H9 (cell line): Measurements from ENCODE around the gene HIGD2A. TPM values are rescaled to one million over a fixed set of nuclear protein-coding genes. Genes with fewer than 3 reads are reported as not detected.

Experiments
- DNase-seq: peaks from one replicate; pipeline ENCODE4 v3.0.0-alpha.2; 2017
- H2AFZ ChIP-seq: one replicate; pipeline ENCODE4 v1.6.1; 2013; ENCODE audit warnings: mild to moderate bottlenecking, low read length, control low read depth, moderate library complexity
- H2AK5ac ChIP-seq: 2 replicates; pipeline ENCODE4 v1.6.1; 2013; ENCODE audit warnings: low read length, control low read depth, mixed read lengths; ENCODE audit not compliant: insufficient read length
- H2BK120ac ChIP-seq: one replicate; pipeline ENCODE4 v1.6.1; 2013; ENCODE audit warnings: low read depth, mild to moderate bottlenecking, low read length, control low read depth, inconsistent platforms; ENCODE audit not compliant: poor library complexity, severe bottlenecking
- H2BK12ac ChIP-seq: 2 replicates; pipeline ENCODE4 v1.6.1; 2013; ENCODE audit warnings: low read length, control low read depth, mixed read lengths, low read depth; ENCODE audit not compliant: insufficient read length
- H2BK15ac ChIP-seq: 2 replicates; pipeline ENCODE4 v1.6.1; 2013; ENCODE audit warnings: low read depth, low read length, control low read depth
- H2BK20ac ChIP-seq: one replicate; pipeline ENCODE4 v1.6.1; 2013; ENCODE audit warnings: low read depth, mild to moderate bottlenecking, low read length, control low read depth, inconsistent platforms; ENCODE audit not compliant: poor library complexity, severe bottlenecking
- H2BK5ac ChIP-seq: 2 replicates; pipeline ENCODE4 v1.6.1; 2013; ENCODE audit warnings: low read length, control low read depth, mixed read lengths; ENCODE audit not compliant: insufficient read length
- H3K14ac ChIP-seq: 2 replicates; pipeline ENCODE4 v1.6.1; 2013; ENCODE audit warnings: low read length, control low read depth; ENCODE audit not compliant: insufficient read depth
- H3K18ac ChIP-seq: 2 replicates; pipeline ENCODE4 v1.6.1; 2013; ENCODE audit warnings: low read depth, mild to moderate bottlenecking, mixed read lengths, low read length, control low read depth; ENCODE audit not compliant: insufficient read length
- H3K23ac ChIP-seq: 2 replicates; pipeline ENCODE4 v1.6.1; 2013; ENCODE audit warnings: low read length, control low read depth, mixed read lengths, low read depth; ENCODE audit not compliant: insufficient read length
- H3K23me2 ChIP-seq: 2 replicates; pipeline ENCODE4 v1.6.1; 2013; ENCODE audit warnings: low read depth, mild to moderate bottlenecking, mixed read lengths, low read length, control low read depth; ENCODE audit not compliant: insufficient read length, poor library complexity, severe bottlenecking
- H3K27ac ChIP-seq: 2 replicates; pipeline ENCODE4 v1.5.1; 2013; ENCODE audit warnings: low read length, control low read depth, mixed read lengths, low read depth; ENCODE audit not compliant: insufficient read length
- H3K27me3 ChIP-seq: 2 replicates; pipeline ENCODE4 v1.6.1; 2013; ENCODE audit warnings: low read length, control low read depth, inconsistent platforms; ENCODE audit not compliant: insufficient read depth
- H3K4ac ChIP-seq: 2 replicates; pipeline ENCODE4 v1.6.1; 2013; ENCODE audit warnings: low read depth, mild to moderate bottlenecking, control low read depth, inconsistent platforms, low read length, moderate library complexity
- H3K4me1 ChIP-seq: 2 replicates; pipeline ENCODE4 v1.6.1; 2013; ENCODE audit warnings: low read length, control low read depth, inconsistent platforms; ENCODE audit not compliant: insufficient read depth
- H3K4me2 ChIP-seq: 2 replicates; pipeline ENCODE4 v1.6.1; 2013; ENCODE audit warnings: low read length, control low read depth, mixed read lengths; ENCODE audit not compliant: insufficient read length, insufficient read depth
- H3K56ac ChIP-seq: 2 replicates; pipeline ENCODE4 v1.6.1; 2013; ENCODE audit warnings: low read depth, mild to moderate bottlenecking, mixed read lengths, low read length, control low read depth; ENCODE audit not compliant: insufficient read length
- H3K79me1 ChIP-seq: 2 replicates; pipeline ENCODE4 v1.6.1; 2013; ENCODE audit warnings: low read depth, mild to moderate bottlenecking, moderate library complexity, low read length, control low read depth, inconsistent platforms; ENCODE audit not compliant: insufficient read depth, poor library complexity, severe bottlenecking
- H3K79me2 ChIP-seq: 2 replicates; pipeline ENCODE4 v1.6.1; 2013; ENCODE audit warnings: low read length, control low read depth, inconsistent platforms; ENCODE audit not compliant: insufficient read depth
- H3K9ac ChIP-seq: 2 replicates; pipeline ENCODE4 v1.6.1; 2013; ENCODE audit warnings: low read length, control low read depth, mixed read lengths; ENCODE audit not compliant: insufficient read length; ENCODE audit errors: extremely low read depth
- H3K9me3 ChIP-seq: one replicate; pipeline ENCODE4 v1.6.1; 2013; ENCODE audit warnings: low read depth, low read length, inconsistent platforms; ENCODE audit not compliant: control insufficient read depth
- H3T11ph ChIP-seq: one replicate; pipeline ENCODE4 v1.6.1; 2013; ENCODE audit warnings: mild to moderate bottlenecking, low read length, control low read depth, inconsistent platforms
- H4K20me1 ChIP-seq: one replicate; pipeline ENCODE4 v1.6.1; 2013; ENCODE audit not compliant: control insufficient read depth, insufficient read length, insufficient read depth
- H4K5ac ChIP-seq: 2 replicates; pipeline ENCODE4 v1.6.1; 2013; ENCODE audit warnings: low read depth, mild to moderate bottlenecking, mixed read lengths, low read length, control low read depth; ENCODE audit not compliant: insufficient read length
- H4K8ac ChIP-seq: replicated peaks from 2 replicates; pipeline ENCODE4 v1.6.1; 2013; ENCODE audit warnings: low read length, control low read depth, mixed read lengths, low read depth; ENCODE audit not compliant: insufficient read length
- H4K91ac ChIP-seq: 2 replicates; pipeline ENCODE4 v1.6.1; 2013; ENCODE audit warnings: low read depth, mild to moderate bottlenecking, moderate library complexity, mixed read lengths, low read length, control low read depth; ENCODE audit not compliant: insufficient read length
- H3K27ac Mint-ChIP-seq, 3 experiments: 2 replicates in 2 of 3; 3 replicates in 1 of 3; pipeline ENCODE4 v1.8.0; 2020 to 2021; ENCODE audit warnings: mixed read lengths in 3 of 3, mild to moderate bottlenecking in 1 of 3, moderate library complexity in 1 of 3
- H3K27me3 Mint-ChIP-seq: 2 replicates; pipeline ENCODE4 v1.8.0; 2021; ENCODE audit warnings: low read depth, mild to moderate bottlenecking, moderate library complexity, mixed read lengths
- H3K36me3 Mint-ChIP-seq, 3 experiments: 2 replicates in 2 of 3; 3 replicates in 1 of 3; pipeline ENCODE4 v1.8.0; 2020 to 2021; ENCODE audit warnings: low read depth in 3 of 3, mixed read lengths in 3 of 3; ENCODE audit not compliant: insufficient read depth in 1 of 3
- H3K4me1 Mint-ChIP-seq, 2 experiments: 2 replicates each; pipeline ENCODE4 v1.8.0; 2020; ENCODE audit warnings: mixed read lengths in 2 of 2
- H3K4me3 Mint-ChIP-seq, 2 experiments: 2 replicates in 1 of 2; 3 replicates in 1 of 2; pipeline ENCODE4 v1.8.0; 2020 to 2021; ENCODE audit warnings: mild to moderate bottlenecking in 2 of 2, mixed read lengths in 2 of 2, moderate library complexity in 1 of 2
- H3K9me3 Mint-ChIP-seq, 2 experiments: 2 replicates in 1 of 2; 3 replicates in 1 of 2; pipeline ENCODE4 v1.8.0; 2020; ENCODE audit warnings: mild to moderate bottlenecking in 2 of 2, mixed read lengths in 2 of 2, moderate library complexity in 1 of 2
- whole genome bisulfite sequencing: extraction: QIAGEN DNeasy Blood & Tissue Kit; methylation state at CpG from one replicate; pipeline ENCODE4 v1.1.7; 2013; ENCODE audit warnings: missing lambda C conversion rate, low lambda C conversion rate, mixed read lengths; ENCODE audit not compliant: insufficient read length; ENCODE audit errors: extremely low coverage; 5-methylcytosine and 5-hydroxymethylcytosine counted together
- total RNA-seq: library from RNA; stranded (reverse); gene quantifications from 2 replicates; pipeline ENCODE4 v1.2.1, GENCODE V29; 2021
- TF ChIP-seq, protein P1 (sequence below): fragments of 200-600 bp; sonication (generic); conservative IDR thresholded peaks from 3 replicates; pipeline ENCODE4 v1.8.0; 2021; ENCODE audit warnings: antibody characterized with exemption, mild to moderate bottlenecking

Gene HIGD2A
- total RNA-seq, 1 experiment from 2014 or later = 92.3 TPM

GRCh38 chr5:176352116-176352878, 36.3 kb upstream of the HIGD2A start:
- H3K79me2 ChIP-seq = no peaks in the 10 kb centered on the region
- peaks cover 3% of the 10 kb centered on the region for H3K79me1 ChIP-seq
- no peak overlapping the region for H3T11ph ChIP-seq
- no peak overlapping the region for H4K5ac ChIP-seq
- H4K91ac ChIP-seq = no peak overlapping the region
- TF ChIP-seq, protein P1, sequence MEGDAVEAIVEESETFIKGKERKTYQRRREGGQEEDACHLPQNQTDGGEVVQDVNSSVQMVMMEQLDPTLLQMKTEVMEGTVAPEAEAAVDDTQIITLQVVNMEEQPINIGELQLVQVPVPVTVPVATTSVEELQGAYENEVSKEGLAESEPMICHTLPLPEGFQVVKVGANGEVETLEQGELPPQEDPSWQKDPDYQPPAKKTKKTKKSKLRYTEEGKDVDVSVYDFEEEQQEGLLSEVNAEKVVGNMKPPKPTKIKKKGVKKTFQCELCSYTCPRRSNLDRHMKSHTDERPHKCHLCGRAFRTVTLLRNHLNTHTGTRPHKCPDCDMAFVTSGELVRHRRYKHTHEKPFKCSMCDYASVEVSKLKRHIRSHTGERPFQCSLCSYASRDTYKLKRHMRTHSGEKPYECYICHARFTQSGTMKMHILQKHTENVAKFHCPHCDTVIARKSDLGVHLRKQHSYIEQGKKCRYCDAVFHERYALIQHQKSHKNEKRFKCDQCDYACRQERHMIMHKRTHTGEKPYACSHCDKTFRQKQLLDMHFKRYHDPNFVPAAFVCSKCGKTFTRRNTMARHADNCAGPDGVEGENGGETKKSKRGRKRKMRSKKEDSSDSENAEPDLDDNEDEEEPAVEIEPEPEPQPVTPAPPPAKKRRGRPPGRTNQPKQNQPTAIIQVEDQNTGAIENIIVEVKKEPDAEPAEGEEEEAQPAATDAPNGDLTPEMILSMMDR = no peak
- no peaks in the 10 kb centered on the region for H4K20me1 ChIP-seq
- no peaks in the 10 kb centered on the region for H3K4me1 ChIP-seq
- H3K27me3 ChIP-seq = no peaks in the 10 kb centered on the region
- DNase-seq = no peak
- H2BK5ac ChIP-seq = no peak overlapping the region
- no peak overlapping the region for H3K4ac ChIP-seq
- H3K56ac ChIP-seq = no peak overlapping the region
- no peak overlapping the region for H2BK15ac ChIP-seq
- no peaks in the 10 kb centered on the region for H3K23me2 ChIP-seq
- no peak overlapping the region for H3K14ac ChIP-seq
- H3K27ac Mint-ChIP-seq = no peak overlapping the region
- no CpG with 5 or more reads among the region's 5 CpGs for WGBS
- no peak overlapping the region for H3K4me3 Mint-ChIP-seq
- no peaks in the 10 kb centered on the region for H3K27me3 Mint-ChIP-seq
- H3K27ac ChIP-seq = no peak overlapping the region
- no peak overlapping the region for H4K8ac ChIP-seq
- no peak overlapping the region for H3K9ac ChIP-seq
- H2AFZ ChIP-seq = no peak overlapping the region
- H3K36me3 Mint-ChIP-seq = peaks cover 42 to 99% (median 85%) of the 10 kb centered on the region in 3 experiments
- no peak overlapping the region for H2BK120ac ChIP-seq
- H2AK5ac ChIP-seq = no peak overlapping the region
- H3K4me1 Mint-ChIP-seq = peaks cover 0 to 4% of the 10 kb centered on the region in 2 experiments; a peak in 2 of 4 replicates
- no peak overlapping the region for H3K4me2 ChIP-seq
- no peak overlapping the region for H2BK20ac ChIP-seq
- no peak overlapping the region for H2BK12ac ChIP-seq
- H3K18ac ChIP-seq = no peak overlapping the region
- no peaks in the 10 kb centered on the region for H3K9me3 Mint-ChIP-seq
- no peak overlapping the region for H3K23ac ChIP-seq
- no peaks in the 10 kb centered on the region for H3K9me3 ChIP-seq
